ENCODE measurements around the gene ZNF576.

Gene ZNF576

DNA sequence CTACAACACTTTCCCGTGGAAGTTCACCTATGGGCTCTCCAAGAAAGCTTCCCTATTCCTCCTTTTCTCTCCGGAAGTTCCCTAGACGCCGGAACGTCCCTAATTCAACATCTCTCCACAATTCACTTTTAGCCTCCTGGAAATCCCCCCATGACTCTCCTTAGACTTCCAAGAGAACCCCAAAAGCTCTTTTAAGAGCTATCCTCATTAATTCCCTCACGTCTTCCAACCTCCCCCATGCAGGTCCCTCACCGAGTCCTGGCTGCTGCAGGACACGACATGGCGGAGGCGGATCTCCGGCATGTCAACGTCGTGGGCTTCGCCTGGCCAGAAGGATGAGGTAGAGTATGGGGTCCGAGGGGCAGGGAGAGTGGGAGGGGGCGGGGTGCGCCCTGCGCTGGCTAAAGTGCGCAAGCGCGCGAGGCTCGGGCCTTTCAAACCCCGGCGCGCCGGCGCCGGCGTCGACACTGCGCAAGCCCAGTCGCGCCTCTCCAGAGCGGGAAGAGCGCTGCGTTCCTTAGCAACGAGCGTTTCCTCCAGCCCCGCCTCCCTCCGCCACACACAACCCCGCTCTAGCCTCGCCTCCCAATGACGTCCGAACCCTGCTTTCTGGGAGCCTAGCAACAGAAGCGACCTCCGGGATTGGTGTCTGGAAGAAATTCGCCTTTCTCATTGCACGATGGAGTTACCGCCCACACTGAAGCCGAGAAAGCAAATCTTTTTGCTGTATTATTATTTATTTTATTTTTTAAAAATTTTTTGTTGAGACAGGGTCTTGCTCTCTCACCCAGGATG lies 21.0 kb upstream of the ZNF576 start, which contains the start of the genes PINLYP and XRCC1:
PINLYP (plus strand) TSS at position 646 of the 795 bp plus-strand sequence. CDS start 1,391 bp downstream, outside the sequence.
XRCC1 (minus strand) TSS at position 372 of the 795 bp plus-strand sequence; CDS start at position 303, 69 bp downstream.
- DNase-seq (ENCODE audit: low read depth): peak; percentile 99
- TF ChIP-seq, protein P1, sequence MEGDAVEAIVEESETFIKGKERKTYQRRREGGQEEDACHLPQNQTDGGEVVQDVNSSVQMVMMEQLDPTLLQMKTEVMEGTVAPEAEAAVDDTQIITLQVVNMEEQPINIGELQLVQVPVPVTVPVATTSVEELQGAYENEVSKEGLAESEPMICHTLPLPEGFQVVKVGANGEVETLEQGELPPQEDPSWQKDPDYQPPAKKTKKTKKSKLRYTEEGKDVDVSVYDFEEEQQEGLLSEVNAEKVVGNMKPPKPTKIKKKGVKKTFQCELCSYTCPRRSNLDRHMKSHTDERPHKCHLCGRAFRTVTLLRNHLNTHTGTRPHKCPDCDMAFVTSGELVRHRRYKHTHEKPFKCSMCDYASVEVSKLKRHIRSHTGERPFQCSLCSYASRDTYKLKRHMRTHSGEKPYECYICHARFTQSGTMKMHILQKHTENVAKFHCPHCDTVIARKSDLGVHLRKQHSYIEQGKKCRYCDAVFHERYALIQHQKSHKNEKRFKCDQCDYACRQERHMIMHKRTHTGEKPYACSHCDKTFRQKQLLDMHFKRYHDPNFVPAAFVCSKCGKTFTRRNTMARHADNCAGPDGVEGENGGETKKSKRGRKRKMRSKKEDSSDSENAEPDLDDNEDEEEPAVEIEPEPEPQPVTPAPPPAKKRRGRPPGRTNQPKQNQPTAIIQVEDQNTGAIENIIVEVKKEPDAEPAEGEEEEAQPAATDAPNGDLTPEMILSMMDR (conservative IDR thresholded peaks at IDR 0.05; ENCODE audit: low read depth, low read length): no peak
- peak within 1 kb of the TSS; percentile 91 for H3K4me3 ChIP-seq (ENCODE audit: low read depth, low read length)

DNA sequence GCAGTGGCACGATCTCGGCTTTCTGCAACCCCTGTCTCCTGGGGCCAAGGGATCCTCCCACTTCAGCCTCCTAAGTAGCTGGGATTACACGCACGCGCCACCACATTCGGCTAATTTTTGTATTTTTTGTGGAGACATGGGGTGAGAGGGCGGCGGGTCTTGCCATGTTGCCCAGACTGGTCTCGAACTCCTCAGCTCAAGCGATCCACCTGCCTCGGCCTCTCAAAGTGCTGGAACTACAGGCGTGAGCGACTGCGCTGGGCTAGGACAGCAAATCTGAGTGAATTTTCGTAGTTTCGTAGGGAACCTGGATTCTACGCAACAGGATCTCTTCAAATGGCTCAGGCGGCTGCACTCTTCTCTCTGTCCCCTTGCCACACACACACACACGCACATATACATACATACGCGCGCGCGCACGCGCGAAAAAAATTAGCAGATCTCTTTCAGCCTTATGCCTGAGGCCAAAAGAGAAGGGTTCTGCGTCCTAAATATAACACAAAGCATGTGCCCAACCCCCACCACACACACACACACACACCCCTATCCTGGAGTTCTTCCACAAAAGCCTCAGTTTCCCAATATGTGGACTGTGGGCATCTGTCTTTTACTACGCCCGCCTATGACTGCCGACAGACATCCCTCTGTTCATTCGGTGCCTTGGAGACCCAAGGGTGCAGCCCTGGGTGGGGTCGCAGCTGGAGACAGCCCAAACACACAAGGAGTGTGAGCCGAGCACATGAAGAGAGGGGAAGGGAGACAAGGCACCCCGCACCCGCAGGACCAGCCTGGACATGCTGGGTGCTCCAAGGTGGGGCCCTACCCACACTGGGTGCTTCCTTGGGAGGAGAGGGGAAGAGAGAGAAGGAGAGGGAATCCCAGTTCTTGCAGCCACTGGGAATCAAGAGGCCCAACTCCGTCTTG lies 20.2 kb upstream of the ZNF576 start:
- no peak for DNase-seq (ENCODE audit: low read depth)
- H3K4me3 ChIP-seq (ENCODE audit: low read depth, low read length): peak overlapping the region; percentile 52
- TF ChIP-seq, protein P1 (conservative IDR thresholded peaks at IDR 0.05; ENCODE audit: low read depth, low read length): no peak

DNA sequence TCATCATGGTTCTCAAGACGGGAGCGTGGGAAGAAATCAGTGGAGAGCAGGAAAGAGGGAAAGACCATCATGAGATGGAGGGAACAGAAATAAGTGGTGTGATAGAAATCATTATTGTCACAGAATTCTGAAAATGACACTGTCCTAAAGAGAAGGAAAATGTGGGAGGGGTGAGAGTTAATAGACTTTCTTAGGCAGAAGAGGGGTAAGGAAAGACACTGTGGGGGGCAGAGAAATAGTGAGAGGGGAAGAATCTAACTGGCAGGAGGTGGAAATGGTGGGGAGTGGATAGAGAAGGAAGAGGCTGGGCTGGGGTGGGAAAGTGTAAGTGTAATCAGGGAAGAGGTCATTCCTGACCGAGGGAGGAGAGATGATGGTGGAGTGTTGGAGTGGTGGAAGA lies 17.6 kb upstream of the ZNF576 start:
- no peak for DNase-seq (ENCODE audit: low read depth)
- TF ChIP-seq, protein P1 (conservative IDR thresholded peaks at IDR 0.05; ENCODE audit: low read depth, low read length): no peak
- H3K4me3 ChIP-seq (ENCODE audit: low read depth, low read length): no peak overlapping the region

DNA sequence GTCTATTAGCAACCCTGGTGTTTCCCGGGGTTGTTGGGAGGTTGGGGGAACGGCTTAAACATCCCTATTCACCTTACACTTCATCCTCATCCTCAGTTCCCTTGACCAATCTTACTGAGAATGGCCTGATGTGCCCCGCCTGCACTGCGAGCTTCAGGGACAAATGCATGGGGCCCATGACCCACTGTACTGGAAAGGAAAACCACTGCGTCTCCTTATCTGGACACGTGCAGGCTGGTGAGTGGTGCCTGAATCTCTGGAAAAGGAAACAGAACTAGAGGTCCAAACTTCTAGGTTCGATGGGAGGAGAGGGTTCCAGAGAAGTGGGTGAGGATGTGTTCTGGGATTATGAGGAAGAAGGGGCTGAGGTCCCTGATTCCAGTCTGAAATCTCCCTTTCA lies 14.9 kb upstream of the ZNF576 start:
- no peak for DNase-seq (ENCODE audit: low read depth)
- TF ChIP-seq, protein P1 (conservative IDR thresholded peaks at IDR 0.05; ENCODE audit: low read depth, low read length): no peak
- no peak overlapping the region for H3K4me3 ChIP-seq (ENCODE audit: low read depth, low read length)

DNA sequence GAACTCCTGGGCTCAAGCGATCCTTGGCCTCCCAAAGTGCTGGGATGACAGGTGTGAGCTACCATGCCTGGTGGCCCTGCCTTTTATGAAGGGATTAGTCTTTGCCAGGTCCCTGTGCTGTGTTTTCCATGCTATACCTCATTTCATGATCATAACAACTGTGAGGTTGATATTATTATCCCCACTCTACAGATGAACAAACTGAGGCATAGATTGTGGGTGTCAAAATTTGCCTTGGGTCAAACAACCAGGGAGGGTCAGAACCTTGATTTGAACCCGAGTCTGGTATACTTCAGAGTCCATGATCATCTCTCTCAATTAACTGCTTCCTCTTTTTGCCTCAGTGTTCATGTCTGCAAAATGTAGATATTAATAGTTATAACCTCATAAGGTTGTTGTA lies 13.9 kb upstream of the ZNF576 start:
- DNase-seq (ENCODE audit: low read depth): no peak
- TF ChIP-seq, protein P1 (conservative IDR thresholded peaks at IDR 0.05; ENCODE audit: low read depth, low read length): no peak

DNA sequence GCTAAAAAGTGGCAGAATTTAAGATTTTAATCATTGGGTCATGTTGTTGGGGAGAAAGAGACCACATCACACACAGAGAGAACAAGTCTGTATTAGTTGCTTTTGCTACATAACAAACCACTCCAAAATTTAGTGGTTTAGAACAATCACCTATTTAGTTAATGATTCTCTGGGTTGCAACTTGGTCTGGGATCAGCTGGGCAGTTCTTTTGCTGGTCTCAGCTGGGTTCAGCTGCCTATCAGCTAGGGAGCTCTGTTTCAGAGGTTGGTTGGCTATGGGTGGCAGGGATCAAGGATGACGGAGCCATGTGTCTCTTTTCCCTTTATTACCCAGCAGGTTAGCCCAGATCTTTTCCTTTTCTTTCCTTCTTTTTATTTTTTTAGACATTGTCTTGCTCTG lies 11.9 kb upstream of the ZNF576 start:
- no peak for DNase-seq (ENCODE audit: low read depth)
- TF ChIP-seq, protein P1 (conservative IDR thresholded peaks at IDR 0.05; ENCODE audit: low read depth, low read length): no peak
- no peak overlapping the region for H3K4me3 ChIP-seq (ENCODE audit: low read depth, low read length)

More for the DNA sequence above, 13.9 kb upstream of the ZNF576 start:
- no peak overlapping the region for H3K4me3 ChIP-seq (ENCODE audit: low read depth, low read length)

Measured in choroid plexus epithelial cell (primary cell).